SK-N-MC (cell line): ENCODE data around the gene TEX53.

Experiments used
- EZH2 ChIP-seq: fragments of 200-600 bp; sonication (generic); IDR thresholded peaks from one replicate; pipeline ENCODE4 v1.6.1; 2017; ENCODE audit warnings: antibody characterized with exemption
- POLR2AphosphoS5 ChIP-seq: IDR thresholded peaks from 2 replicates; pipeline ENCODE4 v1.6.1; 2012; ENCODE audit warnings: mild to moderate bottlenecking, low read depth, low read length, borderline replicate concordance

DNA sequence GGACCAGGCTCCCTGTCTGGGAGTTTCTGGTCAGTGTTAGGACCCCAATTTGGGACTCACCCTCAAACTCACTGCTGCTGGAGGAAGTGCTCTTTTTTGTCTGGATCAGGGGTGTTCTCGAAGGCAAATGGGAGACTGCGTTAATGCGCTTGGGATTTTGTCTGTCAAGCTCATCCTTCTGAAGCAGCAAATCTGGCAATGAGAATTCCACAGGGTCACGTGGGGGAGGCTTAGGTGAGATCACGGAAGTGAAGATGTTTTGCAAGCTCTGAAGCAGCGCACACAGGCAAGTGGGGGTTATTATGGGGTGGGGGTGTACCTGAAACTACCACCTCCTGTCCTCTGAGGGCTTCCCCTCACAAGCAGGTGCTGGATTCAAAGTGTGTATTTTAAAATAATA lies 10.5 kb upstream of the TEX53 start:
- TF ChIP-seq EZH2 (no peak), POLR2AphosphoS5 (no peak)
